MM.1S (cell line): ENCODE results near the gene CNTN5.

ENCODE experiments used
- EZH2 ChIP-seq: fragments of 300-600 bp; sonication (generic); optimal IDR thresholded peaks from 2 replicates; pipeline ENCODE3; 2017; ENCODE audit warnings: low read depth, mild to moderate bottlenecking, antibody characterized with exemption, low read length, mixed read lengths
- TF ChIP-seq, protein P1 (sequence below): fragments of 300-600 bp; sonication (generic); IDR thresholded peaks from 2 replicates; pipeline ENCODE4 v1.5.1; 2016; ENCODE audit warnings: antibody characterized with exemption, low read length, mixed read lengths

DNA sequence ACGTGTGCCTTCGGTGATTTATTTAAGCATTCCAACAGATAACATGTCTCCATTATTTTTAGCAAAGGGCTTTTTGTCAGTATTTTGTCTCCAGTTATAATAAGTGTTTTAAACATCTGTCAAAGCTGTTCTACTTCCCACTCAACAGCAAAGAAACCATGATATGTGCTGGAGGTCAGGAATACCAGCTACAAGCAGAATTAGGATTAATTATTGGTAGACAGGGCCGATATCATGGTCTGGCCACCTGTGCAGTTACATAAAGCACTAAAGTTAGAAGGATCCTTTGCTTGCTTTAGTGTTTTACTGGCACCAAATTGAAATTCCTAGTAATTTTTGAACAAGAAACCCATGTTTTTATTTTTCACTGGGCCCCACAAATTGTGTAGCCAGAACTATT lies 1075.1 kb downstream of the CNTN5 start:
- TF ChIP-seq EZH2: no peak
- TF ChIP-seq, protein P1, sequence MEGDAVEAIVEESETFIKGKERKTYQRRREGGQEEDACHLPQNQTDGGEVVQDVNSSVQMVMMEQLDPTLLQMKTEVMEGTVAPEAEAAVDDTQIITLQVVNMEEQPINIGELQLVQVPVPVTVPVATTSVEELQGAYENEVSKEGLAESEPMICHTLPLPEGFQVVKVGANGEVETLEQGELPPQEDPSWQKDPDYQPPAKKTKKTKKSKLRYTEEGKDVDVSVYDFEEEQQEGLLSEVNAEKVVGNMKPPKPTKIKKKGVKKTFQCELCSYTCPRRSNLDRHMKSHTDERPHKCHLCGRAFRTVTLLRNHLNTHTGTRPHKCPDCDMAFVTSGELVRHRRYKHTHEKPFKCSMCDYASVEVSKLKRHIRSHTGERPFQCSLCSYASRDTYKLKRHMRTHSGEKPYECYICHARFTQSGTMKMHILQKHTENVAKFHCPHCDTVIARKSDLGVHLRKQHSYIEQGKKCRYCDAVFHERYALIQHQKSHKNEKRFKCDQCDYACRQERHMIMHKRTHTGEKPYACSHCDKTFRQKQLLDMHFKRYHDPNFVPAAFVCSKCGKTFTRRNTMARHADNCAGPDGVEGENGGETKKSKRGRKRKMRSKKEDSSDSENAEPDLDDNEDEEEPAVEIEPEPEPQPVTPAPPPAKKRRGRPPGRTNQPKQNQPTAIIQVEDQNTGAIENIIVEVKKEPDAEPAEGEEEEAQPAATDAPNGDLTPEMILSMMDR: no peak
